HCT116 (cell line): ENCODE measurements around the gene SPEF1.

Experiments
- CEBPB ChIP-seq: IDR thresholded peaks from 2 replicates; pipeline ENCODE4 v1.6.1; 2012; ENCODE audit warnings: low read depth
- CTCF ChIP-seq, 3 experiments: fragments of 200-600 bp in 1 of 3; sonication (generic) in 1 of 3; IDR thresholded peaks in 2 of 3; conservative IDR thresholded peaks in 1 of 3; 2 replicates each; pipeline ENCODE4 v1.5.1; 2012 to 2017; ENCODE audit warnings: low read depth in 2 of 3, low read length in 2 of 3, antibody characterized with exemption in 1 of 3, borderline replicate concordance in 1 of 3, control low read depth in 1 of 3, mild to moderate bottlenecking in 1 of 3, mixed read lengths in 1 of 3, mixed run types in 1 of 3, moderate library complexity in 1 of 3; ENCODE audit not compliant: insufficient read depth in 1 of 3
- ELF1 ChIP-seq: IDR thresholded peaks from 2 replicates; pipeline ENCODE4 v1.6.1; 2012; ENCODE audit warnings: low read depth, borderline replicate concordance
- EZH2 ChIP-seq: fragments of 200-600 bp; sonication (generic); IDR thresholded peaks from 2 replicates; pipeline ENCODE4 v1.6.1; 2017; ENCODE audit warnings: antibody characterized with exemption, mixed run types
- JUND ChIP-seq: IDR thresholded peaks from 2 replicates; pipeline ENCODE4 v1.6.1; 2012
- MAX ChIP-seq: IDR thresholded peaks from 2 replicates; pipeline ENCODE4 v1.6.1; 2012
- POLR2A ChIP-seq: IDR thresholded peaks from 2 replicates; pipeline ENCODE4 v1.7.0; 2011; ENCODE audit warnings: borderline replicate concordance; ENCODE audit not compliant: insufficient read depth, insufficient read length; ENCODE audit errors: extremely low read depth
- POLR2AphosphoS5 ChIP-seq: IDR thresholded peaks from 2 replicates; pipeline ENCODE4 v1.6.1; 2011; ENCODE audit warnings: mild to moderate bottlenecking, low read depth, low read length, moderate library complexity
- RAD21 ChIP-seq: IDR thresholded peaks from 2 replicates; pipeline ENCODE4 v1.6.1; 2012; ENCODE audit warnings: low read depth, mild to moderate bottlenecking
- SP1 ChIP-seq: IDR thresholded peaks from 2 replicates; pipeline ENCODE4 v1.6.1; 2012; ENCODE audit warnings: low read depth
- TCF7L2 ChIP-seq: IDR thresholded peaks from 2 replicates; pipeline ENCODE4 v1.7.0; 2011; ENCODE audit warnings: borderline replicate concordance, inconsistent platforms; ENCODE audit not compliant: insufficient read depth, insufficient read length; ENCODE audit errors: extremely low read depth
- ZFX ChIP-seq: fragments of 450-650 bp; IDR thresholded peaks from 2 replicates; pipeline ENCODE4 v1.6.1; 2017

GRCh38 chr20:3747471-3747870 is 33.8 kb downstream of the SPEF1 start:
- TF ChIP-seq CTCF (IDR thresholded peaks at IDR 0.05 in 2 of 3, conservative IDR thresholded peaks at IDR 0.05 in 1 of 3; ENCODE audit: borderline replicate concordance in 1 of 3, insufficient read depth in 1 of 3, low read depth in 2 of 3, low read length in 2 of 3) (no peak), MAX (no peak), POLR2A (no peak), TCF7L2 (no peak), RAD21 (no peak), SP1 (no peak), JUND (no peak), CEBPB (no peak), ZFX (no peak), ELF1 (no peak), EZH2 (no peak), POLR2AphosphoS5 (no peak)
